Limb (tissue), 2 donors: ENCODE measurements around the gene COA7.
"Not testable (repeated sequence)": the region's sequence is repeated elsewhere in the genome, so short reads cannot be mapped to it uniquely, and the experiment has no call there.

Source experiments
- DNase-seq, 2 donors: peaks; one replicate each; pipeline ENCODE4 v3.0.0-alpha.2; 2016; ENCODE audit errors: extremely low spot score in 2 of 2

The COA7 gene

GRCh38 chr1:52697795-52698674, at the start of gene COA7:
Gene COA7, minus strand, starts transcription at chr1:52698347. Its CDS starts 21 bp downstream, at chr1:52698326.
- DNase-seq = peak; percentile 82 to 94

GRCh38 chr1:52747450-52747849, 49.3 kb upstream of the COA7 start:
- no peak for DNase-seq

- no peak for DNase-seq
Measured at GRCh38 chr1:52746189-52746588, 48.0 kb upstream of the COA7 start.

- no peak for DNase-seq
Measured at GRCh38 chr1:52741259-52741658, 43.1 kb upstream of the COA7 start.

GRCh38 chr1:52739699-52740467, 41.7 kb upstream of the COA7 start:
- DNase-seq = no peak

- DNase-seq = no peak
Measured at GRCh38 chr1:52738893-52739292, 40.7 kb upstream of the COA7 start.

GRCh38 chr1:52738148-52738547, 40.0 kb upstream of the COA7 start:
- no peak for DNase-seq

- DNase-seq = not testable (repeated sequence)
Measured at GRCh38 chr1:52735371-52735770, 37.2 kb upstream of the COA7 start.

- no peak for DNase-seq
Measured at GRCh38 chr1:52733368-52733767, 35.2 kb upstream of the COA7 start.

- no peak for DNase-seq
Measured at GRCh38 chr1:52727956-52728656, 30.0 kb upstream of the COA7 start.

- peak; percentile 16 to 35 for DNase-seq
Measured at GRCh38 chr1:52727114-52727586, 29.0 kb upstream of the COA7 start.

GRCh38 chr1:52726265-52727113, 28.3 kb upstream of the COA7 start, which contains the start of gene ZYG11B:
Gene ZYG11B, plus strand, starts transcription at chr1:52726453. Its CDS starts 201 bp downstream, at chr1:52726654.
- peak; percentile 93 to 98 for DNase-seq

GRCh38 chr1:52725903-52726264, 27.7 kb upstream of the COA7 start:
- DNase-seq = no peak

GRCh38 chr1:52723260-52723659, 25.1 kb upstream of the COA7 start:
- DNase-seq = no peak

GRCh38 chr1:52715296-52715695, 17.1 kb upstream of the COA7 start:
- not testable (repeated sequence) for DNase-seq

GRCh38 chr1:52713590-52713989, 15.4 kb upstream of the COA7 start:
- no peak for DNase-seq

- no peak for DNase-seq
Measured at GRCh38 chr1:52709016-52709415, 10.9 kb upstream of the COA7 start.

GRCh38 chr1:52707927-52708655, 9.9 kb upstream of the COA7 start:
- DNase-seq = no peak

GRCh38 chr1:52706941-52707926, 9.1 kb upstream of the COA7 start:
- DNase-seq = no peak
